ENCODE data around the gene MYT1.

GRCh38 chr20:64130271-64130670 lies 34.0 kb upstream of the MYT1 start:
- TF ChIP-seq, protein P1, sequence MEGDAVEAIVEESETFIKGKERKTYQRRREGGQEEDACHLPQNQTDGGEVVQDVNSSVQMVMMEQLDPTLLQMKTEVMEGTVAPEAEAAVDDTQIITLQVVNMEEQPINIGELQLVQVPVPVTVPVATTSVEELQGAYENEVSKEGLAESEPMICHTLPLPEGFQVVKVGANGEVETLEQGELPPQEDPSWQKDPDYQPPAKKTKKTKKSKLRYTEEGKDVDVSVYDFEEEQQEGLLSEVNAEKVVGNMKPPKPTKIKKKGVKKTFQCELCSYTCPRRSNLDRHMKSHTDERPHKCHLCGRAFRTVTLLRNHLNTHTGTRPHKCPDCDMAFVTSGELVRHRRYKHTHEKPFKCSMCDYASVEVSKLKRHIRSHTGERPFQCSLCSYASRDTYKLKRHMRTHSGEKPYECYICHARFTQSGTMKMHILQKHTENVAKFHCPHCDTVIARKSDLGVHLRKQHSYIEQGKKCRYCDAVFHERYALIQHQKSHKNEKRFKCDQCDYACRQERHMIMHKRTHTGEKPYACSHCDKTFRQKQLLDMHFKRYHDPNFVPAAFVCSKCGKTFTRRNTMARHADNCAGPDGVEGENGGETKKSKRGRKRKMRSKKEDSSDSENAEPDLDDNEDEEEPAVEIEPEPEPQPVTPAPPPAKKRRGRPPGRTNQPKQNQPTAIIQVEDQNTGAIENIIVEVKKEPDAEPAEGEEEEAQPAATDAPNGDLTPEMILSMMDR (IDR thresholded peaks at IDR 0.05; ENCODE audit: poor library complexity): no peak
- no peak for TF ChIP-seq EZH2phosphoT487 (IDR thresholded peaks at IDR 0.05; ENCODE audit: low read depth, severe bottlenecking, unreplicated experiment)

All from hepatocyte (in vitro differentiated cells).